ENCODE measurements around the gene RER1.

DNA sequence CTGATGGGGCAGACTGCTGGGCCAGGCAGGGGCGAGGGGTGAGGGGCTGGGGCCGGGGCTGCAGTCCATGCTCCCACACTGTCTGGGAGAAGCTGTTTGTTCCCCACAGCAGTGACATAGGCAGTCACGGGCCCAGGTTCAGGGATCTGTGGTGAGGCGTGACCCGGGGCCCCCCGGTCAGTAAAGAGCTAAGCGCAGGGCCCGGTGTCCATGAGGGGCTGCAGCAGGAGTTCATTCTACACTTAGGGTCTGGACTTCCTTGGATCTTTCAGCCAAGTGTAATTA, 16.3 kb downstream of the RER1 start:
- TF ChIP-seq CTCF (IDR thresholded peaks at IDR 0.05) (no peak), POLR2A (IDR thresholded peaks at IDR 0.05) (no peak)
